Measurements from ENCODE around the gene THNSL1.

Gene THNSL1

DNA sequence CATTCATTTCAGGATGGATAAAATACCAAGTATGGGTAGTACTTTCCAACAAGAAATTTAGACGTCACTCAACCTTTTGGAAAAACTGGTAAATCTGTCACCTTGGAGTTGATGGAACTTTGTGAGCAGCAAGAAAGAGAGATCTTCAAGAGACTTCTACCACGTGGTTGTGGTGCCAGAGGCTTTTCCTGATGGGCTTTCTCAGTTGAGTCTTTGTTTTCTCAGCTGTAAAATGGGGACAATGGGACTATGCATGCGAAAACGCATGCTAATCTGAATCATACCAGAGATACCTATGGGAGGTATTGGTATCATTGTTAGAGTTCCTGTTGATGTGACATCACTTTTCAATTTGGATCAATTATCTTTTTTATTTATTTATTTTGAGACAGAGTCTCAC lies 59.4 kb downstream of the THNSL1 start:
- TF ChIP-seq, protein P1, sequence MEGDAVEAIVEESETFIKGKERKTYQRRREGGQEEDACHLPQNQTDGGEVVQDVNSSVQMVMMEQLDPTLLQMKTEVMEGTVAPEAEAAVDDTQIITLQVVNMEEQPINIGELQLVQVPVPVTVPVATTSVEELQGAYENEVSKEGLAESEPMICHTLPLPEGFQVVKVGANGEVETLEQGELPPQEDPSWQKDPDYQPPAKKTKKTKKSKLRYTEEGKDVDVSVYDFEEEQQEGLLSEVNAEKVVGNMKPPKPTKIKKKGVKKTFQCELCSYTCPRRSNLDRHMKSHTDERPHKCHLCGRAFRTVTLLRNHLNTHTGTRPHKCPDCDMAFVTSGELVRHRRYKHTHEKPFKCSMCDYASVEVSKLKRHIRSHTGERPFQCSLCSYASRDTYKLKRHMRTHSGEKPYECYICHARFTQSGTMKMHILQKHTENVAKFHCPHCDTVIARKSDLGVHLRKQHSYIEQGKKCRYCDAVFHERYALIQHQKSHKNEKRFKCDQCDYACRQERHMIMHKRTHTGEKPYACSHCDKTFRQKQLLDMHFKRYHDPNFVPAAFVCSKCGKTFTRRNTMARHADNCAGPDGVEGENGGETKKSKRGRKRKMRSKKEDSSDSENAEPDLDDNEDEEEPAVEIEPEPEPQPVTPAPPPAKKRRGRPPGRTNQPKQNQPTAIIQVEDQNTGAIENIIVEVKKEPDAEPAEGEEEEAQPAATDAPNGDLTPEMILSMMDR (IDR thresholded peaks at IDR 0.05; ENCODE audit: borderline replicate concordance, insufficient read depth, low read depth, low read length) = no peak
- no peak overlapping the region for H3K4me3 ChIP-seq (ENCODE audit: low read depth, low read length)
